ENCODE data around the gene SDF2L1.
"Not testable (repeated sequence)": the region's sequence is repeated elsewhere in the genome, so short reads cannot be mapped to it uniquely, and the experiment has no call there.

SDF2L1 gene

GRCh38 chr22:21686634-21687393, 44.7 kb downstream of the SDF2L1 start:
- Histone ChIP-seq H3K4me3 (ENCODE audit: insufficient read depth, low read depth, low read length, poor library complexity, severe bottlenecking) (no peak overlapping the region), H3K4me1 (ENCODE audit: control insufficient read depth, insufficient read depth, low read length, poor library complexity, severe bottlenecking) (no peaks in the 10 kb centered on the region), H3K27me3 (replicated peaks; ENCODE audit: control insufficient read depth, insufficient read depth, low read length, poor library complexity, severe bottlenecking) (no peaks in the 10 kb centered on the region), H3K27ac (ENCODE audit: insufficient read depth, low read length, poor library complexity, severe bottlenecking) (no peak overlapping the region), H3K9me3 (ENCODE audit: control insufficient read depth, low read length) (no peaks in the 10 kb centered on the region), H3K36me3 (ENCODE audit: control insufficient read depth, insufficient read depth, low read length) (peaks cover 64% of the 10 kb centered on the region)
- no peak for DNase-seq

- DNase-seq = no peak
- Histone ChIP-seq H3K9me3 (ENCODE audit: control insufficient read depth, low read length) (no peaks in the 10 kb centered on the region), H3K27me3 (replicated peaks; ENCODE audit: control insufficient read depth, insufficient read depth, low read length, poor library complexity, severe bottlenecking) (no peaks in the 10 kb centered on the region), H3K4me3 (ENCODE audit: insufficient read depth, low read depth, low read length, poor library complexity, severe bottlenecking) (no peak overlapping the region), H3K36me3 (ENCODE audit: control insufficient read depth, insufficient read depth, low read length) (peaks cover 56% of the 10 kb centered on the region), H3K27ac (ENCODE audit: insufficient read depth, low read length, poor library complexity, severe bottlenecking) (no peak overlapping the region), H3K4me1 (ENCODE audit: control insufficient read depth, insufficient read depth, low read length, poor library complexity, severe bottlenecking) (no peaks in the 10 kb centered on the region)
Measured at GRCh38 chr22:21687685-21688259, 45.7 kb downstream of the SDF2L1 start.

GRCh38 chr22:21688341-21688705, 46.2 kb downstream of the SDF2L1 start:
- no peak overlapping the region for H3K4me3 ChIP-seq (ENCODE audit: insufficient read depth, low read depth, low read length, poor library complexity, severe bottlenecking)
- H3K27ac ChIP-seq (ENCODE audit: insufficient read depth, low read length, poor library complexity, severe bottlenecking) = no peak overlapping the region
- no peak for DNase-seq
- H3K36me3 ChIP-seq (ENCODE audit: control insufficient read depth, insufficient read depth, low read length) = peaks cover 53% of the 10 kb centered on the region
- H3K9me3 ChIP-seq (ENCODE audit: control insufficient read depth, low read length) = no peaks in the 10 kb centered on the region
- no peaks in the 10 kb centered on the region for H3K4me1 ChIP-seq (ENCODE audit: control insufficient read depth, insufficient read depth, low read length, poor library complexity, severe bottlenecking)
- no peaks in the 10 kb centered on the region for H3K27me3 ChIP-seq (replicated peaks; ENCODE audit: control insufficient read depth, insufficient read depth, low read length, poor library complexity, severe bottlenecking)

- Histone ChIP-seq H3K27ac (ENCODE audit: insufficient read depth, low read length, poor library complexity, severe bottlenecking) (no peak overlapping the region), H3K4me3 (ENCODE audit: insufficient read depth, low read depth, low read length, poor library complexity, severe bottlenecking) (no peak overlapping the region), H3K4me1 (ENCODE audit: control insufficient read depth, insufficient read depth, low read length, poor library complexity, severe bottlenecking) (no peaks in the 10 kb centered on the region), H3K9me3 (ENCODE audit: control insufficient read depth, low read length) (no peaks in the 10 kb centered on the region), H3K36me3 (ENCODE audit: control insufficient read depth, insufficient read depth, low read length) (peaks cover 55% of the 10 kb centered on the region), H3K27me3 (replicated peaks; ENCODE audit: control insufficient read depth, insufficient read depth, low read length, poor library complexity, severe bottlenecking) (no peaks in the 10 kb centered on the region)
- DNase-seq = no peak
Measured at GRCh38 chr22:21688706-21689381, 46.7 kb downstream of the SDF2L1 start.

- H3K36me3 ChIP-seq (ENCODE audit: control insufficient read depth, insufficient read depth, low read length) = peaks cover 59% of the 10 kb centered on the region
Measured at GRCh38 chr22:21690401-21690801, 48.3 kb downstream of the SDF2L1 start.

GRCh38 chr22:21691816-21692215, 49.7 kb downstream of the SDF2L1 start:
- Histone ChIP-seq H3K4me1 (ENCODE audit: control insufficient read depth, insufficient read depth, low read length, poor library complexity, severe bottlenecking) (no peaks in the 10 kb centered on the region), H3K36me3 (ENCODE audit: control insufficient read depth, insufficient read depth, low read length) (peaks cover 60% of the 10 kb centered on the region), H3K27me3 (replicated peaks; ENCODE audit: control insufficient read depth, insufficient read depth, low read length, poor library complexity, severe bottlenecking) (no peaks in the 10 kb centered on the region), H3K4me3 (ENCODE audit: insufficient read depth, low read depth, low read length, poor library complexity, severe bottlenecking) (no peak overlapping the region), H3K27ac (ENCODE audit: insufficient read depth, low read length, poor library complexity, severe bottlenecking) (no peak overlapping the region), H3K9me3 (ENCODE audit: control insufficient read depth, low read length) (no peaks in the 10 kb centered on the region)
- DNase-seq = no peak

More at GRCh38 chr22:21690401-21690801, 48.3 kb downstream of the SDF2L1 start:
- Histone ChIP-seq H3K27me3 (replicated peaks; ENCODE audit: control insufficient read depth, insufficient read depth, low read length, poor library complexity, severe bottlenecking) (no peaks in the 10 kb centered on the region), H3K4me3 (ENCODE audit: insufficient read depth, low read depth, low read length, poor library complexity, severe bottlenecking) (no peak overlapping the region), H3K27ac (ENCODE audit: insufficient read depth, low read length, poor library complexity, severe bottlenecking) (no peak overlapping the region), H3K4me1 (ENCODE audit: control insufficient read depth, insufficient read depth, low read length, poor library complexity, severe bottlenecking) (no peaks in the 10 kb centered on the region), H3K9me3 (ENCODE audit: control insufficient read depth, low read length) (no peaks in the 10 kb centered on the region)
- no peak for DNase-seq

- not testable (repeated sequence) for DNase-seq
- H3K36me3 ChIP-seq (ENCODE audit: control insufficient read depth, insufficient read depth, low read length) = peaks cover 58% of the 10 kb centered on the region
Measured at GRCh38 chr22:21692856-21693255, 50.8 kb downstream of the SDF2L1 start.

GRCh38 chr22:21693333-21693998, 51.4 kb downstream of the SDF2L1 start:
- Histone ChIP-seq H3K27ac (ENCODE audit: insufficient read depth, low read length, poor library complexity, severe bottlenecking) (no peak overlapping the region), H3K4me3 (ENCODE audit: insufficient read depth, low read depth, low read length, poor library complexity, severe bottlenecking) (no peak overlapping the region), H3K9me3 (ENCODE audit: control insufficient read depth, low read length) (no peaks in the 10 kb centered on the region), H3K4me1 (ENCODE audit: control insufficient read depth, insufficient read depth, low read length, poor library complexity, severe bottlenecking) (no peaks in the 10 kb centered on the region), H3K36me3 (ENCODE audit: control insufficient read depth, insufficient read depth, low read length) (peaks cover 52% of the 10 kb centered on the region), H3K27me3 (replicated peaks; ENCODE audit: control insufficient read depth, insufficient read depth, low read length, poor library complexity, severe bottlenecking) (no peaks in the 10 kb centered on the region)
- no peak for DNase-seq

More at GRCh38 chr22:21692856-21693255, 50.8 kb downstream of the SDF2L1 start:
- H3K4me3 ChIP-seq (ENCODE audit: insufficient read depth, low read depth, low read length, poor library complexity, severe bottlenecking); H3K9me3 ChIP-seq (ENCODE audit: control insufficient read depth, low read length); H3K4me1 ChIP-seq (ENCODE audit: control insufficient read depth, insufficient read depth, low read length, poor library complexity, severe bottlenecking); H3K27ac ChIP-seq (ENCODE audit: insufficient read depth, low read length, poor library complexity, severe bottlenecking); H3K27me3 ChIP-seq (replicated peaks; ENCODE audit: control insufficient read depth, insufficient read depth, low read length, poor library complexity, severe bottlenecking): not testable (repeated sequence)
